Measurements from ENCODE around the gene MXD4.

MXD4 gene, protein sequence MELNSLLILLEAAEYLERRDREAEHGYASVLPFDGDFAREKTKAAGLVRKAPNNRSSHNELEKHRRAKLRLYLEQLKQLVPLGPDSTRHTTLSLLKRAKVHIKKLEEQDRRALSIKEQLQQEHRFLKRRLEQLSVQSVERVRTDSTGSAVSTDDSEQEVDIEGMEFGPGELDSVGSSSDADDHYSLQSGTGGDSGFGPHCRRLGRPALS

GRCh38 chr4:2261853-2262144 is at the start of gene MXD4:
MXD4 (minus strand) TSS chr4:2262109; CDS start chr4:2261980, 129 bp downstream.
- DNase-seq = no peak

- no peak for DNase-seq
Observed at GRCh38 chr4:2306773-2307410, 45.0 kb upstream of the MXD4 start.

DNA sequence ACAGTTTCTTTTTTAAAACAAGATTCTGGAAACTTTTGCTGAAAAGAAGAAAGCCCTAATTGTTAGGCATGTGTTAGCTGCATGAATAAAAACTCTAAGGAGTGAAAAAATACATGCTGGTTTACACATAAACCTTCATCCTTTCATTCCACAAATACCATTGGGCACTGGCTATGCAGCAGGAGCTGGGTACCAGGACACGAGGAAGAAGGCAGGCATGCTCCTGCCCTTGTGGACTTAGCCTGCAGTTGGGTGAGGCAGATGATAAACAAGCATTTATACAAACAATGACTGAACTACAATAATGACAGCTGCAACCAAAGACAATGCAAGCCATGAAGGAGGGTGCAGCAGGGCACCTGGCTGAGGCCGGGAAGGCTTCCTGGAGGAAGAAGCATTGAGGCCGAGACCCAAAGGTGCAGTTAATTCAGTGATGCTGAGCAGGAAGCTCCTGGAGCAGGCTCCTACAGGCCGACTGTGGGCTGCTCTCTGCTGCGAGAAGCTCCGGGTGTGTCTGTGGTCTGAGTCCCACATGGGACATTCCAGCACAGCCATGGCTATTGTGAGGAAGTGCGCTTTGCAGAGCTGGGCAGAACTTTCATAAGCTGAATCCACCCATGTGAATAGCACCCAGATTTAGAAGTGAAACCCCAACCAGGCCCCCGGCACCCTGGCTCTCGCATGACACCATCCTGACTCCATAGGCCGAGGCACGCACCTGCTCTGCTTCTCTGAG is 44.0 kb upstream of the MXD4 start:
- no peak for DNase-seq

DNA sequence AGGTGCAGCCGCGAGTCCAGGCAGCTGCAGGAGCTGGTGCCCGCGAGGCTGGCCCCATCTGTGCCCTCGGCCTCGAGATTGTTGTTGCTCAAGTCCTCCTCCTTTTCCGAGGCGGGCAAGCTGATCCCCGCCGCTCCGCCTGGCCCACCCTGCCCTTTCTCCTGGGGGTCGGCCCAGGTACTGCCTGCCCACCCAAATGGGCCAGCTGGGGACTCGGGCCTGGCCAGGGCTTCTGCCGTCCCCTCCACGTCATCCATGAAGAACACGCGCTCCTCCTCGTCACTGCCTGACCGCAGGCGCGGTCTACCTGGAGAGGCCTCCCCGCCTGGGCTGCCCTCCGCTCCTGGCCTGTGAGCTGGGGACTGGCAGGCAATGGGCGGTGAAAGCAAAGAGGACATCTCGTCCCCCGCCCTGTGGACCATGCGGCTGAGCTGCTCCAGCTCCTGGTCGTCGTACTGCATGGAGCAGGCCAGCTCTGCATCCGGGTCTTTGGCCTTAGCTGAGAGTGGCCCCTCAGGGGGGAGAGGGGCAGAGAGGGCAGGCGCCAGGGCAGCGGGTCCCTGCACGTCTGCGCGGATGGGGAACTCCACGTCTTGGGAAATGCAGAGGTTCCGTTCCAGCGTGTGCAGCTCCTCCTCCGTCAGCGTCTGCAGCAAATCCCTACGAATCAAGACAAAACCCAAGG is 43.1 kb upstream of the MXD4 start:
- no peak for DNase-seq

GRCh38 chr4:2304321-2304876 is 42.5 kb upstream of the MXD4 start:
- DNase-seq = no peak

GRCh38 chr4:2303686-2304320 is 41.9 kb upstream of the MXD4 start:
- no peak for DNase-seq

GRCh38 chr4:2303121-2303685 is 41.3 kb upstream of the MXD4 start:
- no peak for DNase-seq

- no peak for DNase-seq
Observed at GRCh38 chr4:2302387-2303119, 40.6 kb upstream of the MXD4 start.

GRCh38 chr4:2301806-2302205 is 39.9 kb upstream of the MXD4 start:
- no peak for DNase-seq

DNA sequence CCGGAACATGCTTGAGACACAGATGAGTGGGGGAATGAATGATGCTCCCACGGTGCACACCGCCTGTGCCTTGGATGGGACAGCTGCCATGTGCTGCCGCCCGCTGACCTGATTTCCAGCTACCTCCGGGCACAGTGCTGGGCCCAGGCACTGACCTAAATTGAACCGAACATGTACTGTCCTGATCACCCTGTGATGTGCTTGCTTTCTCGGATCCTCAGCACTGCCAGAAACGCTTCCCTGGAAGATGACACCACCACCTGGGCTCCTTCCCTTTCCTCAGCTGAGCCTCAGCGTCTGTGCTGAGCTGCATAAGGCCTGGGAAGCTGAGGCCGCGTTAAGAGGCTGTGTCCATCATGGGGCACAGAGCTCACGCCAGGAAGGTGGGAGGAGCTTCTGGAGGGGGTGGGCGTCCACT is 39.3 kb upstream of the MXD4 start:
- DNase-seq = no peak

DNA sequence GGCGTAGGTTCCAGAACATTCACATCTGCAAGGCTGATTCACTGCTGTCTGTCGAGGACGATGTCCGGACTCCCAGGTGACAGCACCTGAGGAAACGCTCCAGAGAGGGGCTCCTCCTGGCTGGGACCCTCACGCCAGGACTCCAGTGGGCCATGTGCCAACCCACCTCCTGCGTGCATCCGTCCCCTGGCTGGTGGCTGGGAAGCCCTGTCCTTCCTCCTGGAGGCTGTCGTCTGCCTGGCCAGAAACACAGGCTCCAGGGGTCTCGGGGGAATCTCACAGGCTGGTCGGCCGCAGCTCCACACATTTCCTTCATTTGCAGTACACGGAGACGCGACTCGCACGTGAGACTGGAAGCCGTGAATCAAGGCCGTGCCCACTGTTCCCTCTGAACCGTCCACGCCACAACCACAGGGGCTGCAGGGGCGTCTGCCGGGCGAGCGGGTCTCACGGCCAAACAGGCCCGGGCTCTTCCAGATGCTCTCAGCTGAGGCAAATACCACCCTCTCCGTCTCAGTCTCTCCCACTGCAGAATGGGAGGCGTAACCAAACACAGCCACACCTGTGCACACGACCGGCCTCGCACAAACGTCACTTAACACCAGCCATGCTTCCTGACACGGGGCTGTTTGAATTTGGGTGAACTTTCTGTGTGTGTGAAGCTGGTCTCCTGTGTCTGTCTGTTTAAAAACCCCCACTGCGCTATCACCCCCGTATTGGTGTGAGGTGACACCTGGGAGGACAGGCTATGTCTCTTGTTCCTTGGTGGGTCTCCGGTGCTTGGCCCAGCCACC is 38.7 kb upstream of the MXD4 start:
- DNase-seq = no peak

GRCh38 chr4:2299794-2300193 is 37.9 kb upstream of the MXD4 start:
- no peak for DNase-seq

DNA sequence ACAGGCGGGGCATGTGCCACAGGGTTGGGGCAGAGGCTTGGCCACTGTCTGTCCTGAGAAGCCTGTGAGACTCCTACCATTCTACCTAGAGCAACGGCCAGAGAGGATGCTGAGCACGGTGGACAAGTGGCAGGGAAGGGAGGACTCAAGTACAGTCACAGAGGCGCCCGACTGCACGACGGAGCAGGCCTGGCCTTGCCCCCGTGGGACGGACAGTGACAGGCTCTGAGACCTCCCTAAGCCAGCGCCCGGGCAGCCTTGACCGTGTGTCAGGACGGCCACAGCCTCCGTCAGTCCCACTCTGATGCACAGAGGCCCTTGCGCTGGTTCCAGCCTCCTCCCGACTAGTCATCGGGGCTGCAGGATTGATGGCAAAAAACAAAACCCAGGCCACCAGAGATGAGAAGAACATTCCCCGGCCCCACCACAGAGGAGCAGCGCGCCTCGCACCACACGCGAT is 36.7 kb upstream of the MXD4 start:
- DNase-seq = no peak

- no peak for DNase-seq
Observed at GRCh38 chr4:2297606-2298531, 36.0 kb upstream of the MXD4 start.

DNA sequence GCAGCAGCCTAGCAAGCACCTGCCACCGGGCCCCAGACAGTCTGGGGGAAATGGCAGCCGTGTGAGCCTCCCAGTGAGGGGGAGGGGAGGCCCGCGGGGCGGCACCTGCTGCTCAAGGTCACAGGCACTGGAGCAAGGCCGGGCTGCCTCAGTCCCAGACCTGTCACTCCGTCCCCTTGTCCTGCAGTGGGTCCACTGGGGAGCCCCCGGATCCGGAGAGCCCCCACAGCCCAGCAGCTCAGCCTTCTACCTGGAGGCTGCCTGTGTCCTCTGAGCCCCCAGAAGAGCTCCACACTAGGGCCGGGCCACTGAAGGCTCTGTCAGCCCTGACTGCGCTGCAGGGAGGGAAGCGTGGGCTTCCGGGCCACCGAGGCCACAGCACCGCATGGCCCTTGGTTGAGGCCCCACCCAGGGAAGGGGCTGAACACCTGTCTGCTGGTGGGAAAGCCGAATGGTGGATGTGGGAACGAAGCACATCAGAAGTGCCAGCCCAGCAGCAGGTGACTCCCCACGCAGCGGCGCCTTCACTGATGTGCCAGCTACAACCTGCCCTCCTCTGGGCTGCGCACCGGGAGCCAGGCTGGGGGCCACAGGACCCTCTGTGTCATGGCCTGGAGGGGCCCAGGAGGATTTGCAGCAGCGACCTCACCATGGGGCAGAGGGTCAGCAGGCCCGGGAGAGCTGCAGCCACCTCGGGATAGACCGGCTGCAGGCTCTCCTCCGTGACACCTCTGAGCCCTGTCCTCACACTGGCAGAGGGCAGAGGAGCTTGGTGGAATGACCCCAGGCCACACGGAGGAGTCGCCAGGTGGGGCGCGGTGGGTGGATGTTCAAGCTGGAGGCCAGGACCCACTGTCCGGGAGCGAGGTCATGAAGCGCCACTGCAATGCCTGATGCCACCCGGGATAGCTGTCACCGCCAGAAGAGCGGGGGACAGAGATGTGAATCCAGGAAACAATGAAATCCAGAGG is 35.0 kb upstream of the MXD4 start:
- DNase-seq = no peak

DNA sequence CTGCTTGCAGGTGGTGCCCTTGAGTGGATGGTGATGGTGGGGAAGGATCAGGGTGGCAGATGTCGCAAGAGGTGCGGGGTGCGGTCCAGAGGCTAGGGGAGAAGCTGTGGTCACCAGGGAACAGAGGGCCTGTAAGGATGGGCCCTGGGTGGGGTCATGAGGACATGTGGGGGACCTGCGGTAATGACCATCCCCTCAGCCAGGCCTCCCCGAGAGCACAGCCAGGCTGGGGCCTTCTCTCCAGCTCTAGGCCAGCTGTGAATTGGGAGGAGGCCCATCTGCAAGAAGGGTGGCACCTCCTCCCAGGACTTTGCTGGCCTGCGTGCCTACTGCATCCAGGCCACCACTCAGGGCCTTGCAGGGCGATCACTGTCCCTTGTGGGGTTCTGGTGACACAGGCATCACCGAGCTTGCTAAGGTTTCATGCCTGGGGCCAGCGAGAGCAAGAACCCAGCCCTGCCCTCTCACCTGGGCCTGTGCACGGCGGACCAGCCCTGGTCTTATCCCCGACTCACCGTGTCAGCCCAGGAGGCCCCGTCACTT is 34.1 kb upstream of the MXD4 start:
- DNase-seq = no peak

DNA sequence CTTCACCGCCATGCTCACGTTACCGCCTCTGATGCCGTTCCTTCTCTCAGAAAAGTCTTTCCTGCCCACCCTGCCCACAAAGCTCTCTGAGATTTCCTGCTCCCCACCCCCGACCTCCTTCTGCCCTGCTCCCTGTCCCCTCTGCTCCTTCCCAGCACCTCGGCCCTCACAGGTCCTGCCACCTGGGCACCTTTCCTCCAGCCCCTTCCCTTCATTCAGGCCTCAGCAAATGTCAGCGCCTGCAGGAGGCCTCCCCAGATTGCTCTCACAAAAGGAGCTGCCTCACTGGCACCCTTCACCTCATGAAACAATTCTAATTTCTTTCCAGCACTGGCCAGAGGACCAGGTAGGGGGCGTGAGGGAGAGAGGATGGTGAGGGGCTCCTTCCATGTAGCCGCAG is 33.6 kb upstream of the MXD4 start:
- no peak for DNase-seq

DNA sequence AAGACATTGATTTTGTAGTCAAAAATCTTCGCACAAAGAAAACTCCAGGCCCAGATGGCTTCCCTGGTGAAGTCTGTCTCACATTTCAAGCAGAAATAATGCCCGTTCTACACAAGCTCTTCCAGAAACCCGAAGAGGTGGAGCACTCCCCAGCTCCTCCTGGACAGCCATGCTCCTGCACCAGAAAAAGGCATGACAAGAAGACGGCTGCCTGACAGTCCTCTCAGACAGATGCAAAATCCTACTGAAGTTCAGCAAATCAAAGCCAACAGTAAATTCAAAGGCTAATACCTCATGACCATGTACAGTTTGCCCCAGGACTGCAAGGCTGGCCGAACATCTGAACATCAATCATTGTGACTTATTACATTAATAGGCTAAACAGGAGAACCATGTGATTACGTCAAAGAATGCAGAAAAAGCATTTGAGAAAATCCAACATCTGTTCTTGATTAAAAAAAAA is 30.8 kb upstream of the MXD4 start:
- DNase-seq = no peak
